Activated T-cell treated with anti-CD3 and anti-CD28 coated beads, Interleukin-2, amount 50 U/mL, for 1 hour (primary cell): ENCODE measurements around the gene CRYBG2.
A peak's percentile ranks its signal among the peaks of the same experiment; 100 is the strongest.
"Not testable (repeated sequence)": the region's sequence is repeated elsewhere in the genome, so short reads cannot be mapped to it uniquely, and the experiment has no call there.

ENCODE experiments used
- DNase-seq: peaks from one replicate; pipeline ENCODE4 v3.0.0-alpha.2; 2020

The CRYBG2 gene

DNA sequence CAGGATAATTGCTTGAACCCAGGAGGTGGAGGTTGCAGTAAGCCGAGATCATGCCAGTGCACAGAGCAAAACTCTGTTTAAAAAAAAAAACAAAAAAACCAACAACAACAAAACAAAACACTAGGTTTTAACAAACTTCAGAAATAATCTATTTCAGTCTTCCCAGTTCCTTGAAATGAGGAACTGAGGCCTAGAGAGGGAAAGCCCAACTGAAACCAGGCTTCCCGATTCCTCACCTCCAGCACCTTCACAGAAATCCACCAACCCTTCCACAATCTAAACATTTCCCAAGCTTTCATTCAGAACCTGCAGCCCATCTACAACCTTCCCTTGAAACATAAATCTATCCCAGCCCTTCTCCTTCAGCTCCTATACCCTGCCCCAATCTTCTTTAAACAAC lies 36.8 kb downstream of the CRYBG2 start:
- DNase-seq = no peak

- DNase-seq = no peak
These were observed 37.8 kb downstream of the CRYBG2 start for GRCh38 chr1:26315874-26316850.

DNA sequence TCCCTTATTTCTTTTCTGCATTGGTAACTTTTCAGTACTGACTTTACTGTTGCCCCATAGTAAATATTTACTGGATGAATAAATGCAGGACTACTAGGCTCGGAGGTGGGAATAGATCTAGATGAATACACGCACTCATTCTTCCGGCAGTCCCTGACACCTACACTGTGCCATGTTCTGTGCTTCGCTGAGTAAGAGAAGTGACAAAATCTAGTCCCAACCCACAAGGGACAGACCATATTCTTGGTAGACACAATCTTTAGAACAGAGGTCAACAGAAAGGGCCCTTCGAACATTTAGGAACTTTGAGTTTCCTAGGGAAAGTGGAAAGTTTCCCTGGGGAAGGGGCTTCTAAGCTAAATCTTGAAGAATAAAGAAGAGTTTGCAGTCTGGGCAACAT lies 39.4 kb downstream of the CRYBG2 start:
- no peak for DNase-seq

DNA sequence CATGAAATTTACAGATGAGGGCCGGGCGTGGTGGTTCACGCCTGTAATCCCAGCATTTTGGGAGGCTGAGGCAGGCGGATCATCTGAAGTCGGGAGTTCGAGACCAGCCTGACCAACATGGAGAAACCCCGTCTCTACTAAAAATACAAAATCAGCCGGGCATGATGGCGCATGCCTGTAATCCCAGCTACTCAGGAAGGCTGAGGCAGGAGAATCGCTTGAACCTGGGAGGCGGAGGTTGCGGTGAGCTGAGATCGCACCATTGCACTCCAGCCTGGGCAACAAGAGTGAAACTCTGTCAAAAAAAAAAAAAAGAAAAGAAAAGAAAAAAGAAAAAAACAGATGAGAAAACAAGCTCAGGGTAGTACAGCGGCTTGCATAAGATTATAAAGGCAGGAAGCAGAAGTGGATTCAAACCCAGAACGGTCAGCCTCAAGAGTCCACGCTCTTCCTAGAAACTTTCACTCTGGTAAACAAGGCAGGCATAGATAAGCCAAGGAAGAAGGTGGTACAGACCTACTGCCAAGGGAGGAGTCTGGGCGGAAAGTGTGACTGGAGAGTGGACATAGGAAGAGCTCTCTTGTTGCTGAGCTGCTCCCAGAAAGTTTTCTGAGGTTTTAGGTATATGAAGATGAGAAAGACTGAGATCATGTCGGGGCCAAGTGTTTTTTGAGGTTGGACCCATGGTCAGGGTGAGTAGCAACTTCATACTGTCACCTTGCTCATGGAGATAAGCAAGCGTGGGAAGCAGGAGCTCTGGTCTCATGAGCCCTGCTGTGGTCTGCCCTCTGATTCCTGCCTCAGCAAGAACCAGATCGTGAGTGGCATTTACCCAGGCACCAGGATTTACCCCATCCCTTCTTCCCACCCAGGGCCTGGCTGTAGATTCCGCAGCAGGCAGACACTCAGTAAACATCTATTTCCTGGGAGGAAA lies 45.7 kb downstream of the CRYBG2 start:
- DNase-seq = not testable (repeated sequence)

- peak; percentile 42 for DNase-seq
These were observed 46.6 kb downstream of the CRYBG2 start for GRCh38 chr1:26307363-26307781.

DNA sequence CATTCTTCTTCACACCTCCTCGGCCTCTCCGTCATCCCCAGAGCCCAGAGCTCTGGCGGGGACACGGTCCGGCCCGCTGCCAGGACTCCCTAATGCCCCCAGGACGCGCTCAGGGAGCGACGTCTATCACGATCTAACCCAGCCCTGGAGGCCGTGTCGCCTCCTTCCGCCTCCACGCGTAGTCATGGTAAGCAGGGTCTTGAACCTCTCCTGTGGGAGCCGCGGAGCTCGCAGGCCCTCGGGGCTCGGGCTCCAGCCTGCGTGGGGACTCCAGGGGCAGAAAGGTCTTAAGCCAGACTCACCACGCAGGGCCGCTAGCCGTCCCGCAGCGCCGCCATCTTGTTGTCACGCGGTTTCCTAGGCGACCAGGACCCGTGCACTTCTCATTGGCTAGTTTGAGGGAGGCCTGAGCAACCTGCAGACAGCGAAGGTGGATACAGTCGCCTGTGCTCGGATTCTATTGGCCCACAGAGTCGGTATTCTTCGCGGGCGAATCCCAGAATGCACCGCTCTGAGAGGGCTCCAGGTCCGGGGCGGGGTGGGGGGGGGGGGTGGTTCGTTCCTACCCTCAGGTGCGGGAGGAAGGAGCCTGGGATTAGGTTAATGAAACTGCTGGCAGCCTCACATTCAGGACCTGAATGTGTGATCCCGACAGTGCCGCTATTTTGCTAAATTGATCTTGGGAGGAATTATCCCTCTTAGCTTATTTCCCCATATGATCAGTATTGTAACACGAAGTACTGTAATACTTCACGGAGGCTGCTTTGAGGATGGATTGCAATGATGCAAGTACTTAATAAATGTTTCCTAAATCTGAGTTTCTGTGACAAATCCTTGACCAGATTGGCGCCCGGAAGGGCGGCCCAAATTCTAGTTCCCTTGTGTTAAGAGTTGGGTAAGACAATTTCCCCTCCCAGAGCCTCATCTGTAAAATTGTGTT lies 47.4 kb downstream of the CRYBG2 start, which contains the start of gene UBXN11:
TSS of gene UBXN11 (minus strand) at position 347 of the 940 bp plus-strand sequence. CDS start 3,753 bp downstream, outside the sequence.
- DNase-seq = peak; percentile 84

GRCh38 chr1:26305667-26306289 lies 48.2 kb downstream of the CRYBG2 start:
- no peak for DNase-seq

DNA sequence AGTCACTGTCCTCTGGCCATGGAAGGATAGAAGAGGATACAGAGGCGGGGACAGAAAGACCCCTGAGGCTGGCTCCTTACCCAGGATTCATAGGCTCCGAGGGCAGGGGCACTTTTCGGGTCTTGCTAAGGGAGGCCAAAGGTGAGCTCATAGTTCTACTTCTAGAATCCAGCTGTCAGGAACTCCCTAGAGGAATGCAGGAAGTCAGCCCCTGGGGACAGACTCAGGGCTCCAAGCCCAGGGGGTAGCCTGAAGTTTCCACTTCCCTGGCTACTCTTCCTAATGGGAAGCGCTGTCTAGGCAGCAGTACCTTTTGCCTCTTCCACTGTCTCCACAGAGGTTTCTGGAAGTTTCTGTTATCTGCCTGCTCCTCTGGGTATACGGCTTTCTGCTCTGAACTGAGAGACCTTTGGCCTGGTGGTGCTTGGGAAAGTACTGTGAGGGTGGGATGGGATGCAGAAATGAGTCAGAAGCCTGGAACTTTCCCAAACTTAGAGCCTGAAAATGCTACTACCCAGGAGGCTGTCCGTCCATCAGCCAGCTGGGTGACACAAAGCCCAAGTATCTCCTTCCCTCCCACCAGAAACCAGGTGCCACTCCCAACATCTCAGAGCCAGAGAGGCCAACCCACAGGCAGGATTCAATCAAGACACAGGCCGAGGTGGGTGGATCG lies 51.1 kb downstream of the CRYBG2 start:
- DNase-seq = no peak

DNA sequence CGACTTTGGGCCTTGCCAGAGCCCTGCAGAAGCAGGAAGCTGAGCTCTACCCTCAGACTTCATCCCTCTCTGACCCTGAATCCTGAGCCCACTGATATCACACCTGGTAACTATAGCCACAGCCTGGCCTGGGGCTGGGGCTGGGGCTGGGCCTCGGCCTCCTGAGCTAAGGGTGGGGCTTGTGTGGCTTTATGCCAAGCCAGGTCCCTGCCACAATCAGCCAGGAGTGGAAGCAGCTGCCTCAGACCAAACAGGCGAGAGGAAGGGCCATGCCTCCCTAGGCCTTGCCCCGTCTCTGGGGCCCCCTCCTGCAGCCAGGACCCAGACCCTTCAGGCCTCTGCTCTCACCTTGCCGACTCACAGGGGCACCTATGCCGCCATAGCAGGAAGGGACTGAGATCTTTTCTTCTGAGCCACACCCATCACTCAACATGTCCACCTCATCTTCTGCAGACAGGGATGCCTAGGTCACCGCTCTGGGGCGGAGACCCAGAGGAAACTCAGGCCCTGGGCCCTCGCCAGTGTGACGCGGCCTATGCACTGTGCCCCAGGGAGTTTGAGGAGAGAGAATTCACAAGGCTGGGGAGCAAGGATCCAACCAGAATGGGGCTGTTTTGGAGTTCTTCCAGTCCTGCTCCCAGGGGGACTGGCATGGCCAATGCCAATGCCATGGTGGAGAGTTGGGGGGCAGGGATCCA lies 53.2 kb downstream of the CRYBG2 start:
- DNase-seq = no peak

GRCh38 chr1:26297791-26298124 lies 56.2 kb downstream of the CRYBG2 start:
- no peak for DNase-seq

GRCh38 chr1:26297057-26297790 lies 56.7 kb downstream of the CRYBG2 start:
- DNase-seq = no peak

- no peak for DNase-seq
These were observed 57.4 kb downstream of the CRYBG2 start for GRCh38 chr1:26296340-26297056.

- no peak for DNase-seq
These were observed 58.5 kb downstream of the CRYBG2 start for GRCh38 chr1:26295194-26296138.

GRCh38 chr1:26293911-26294463 lies 59.9 kb downstream of the CRYBG2 start:
- no peak for DNase-seq

- DNase-seq = not testable (repeated sequence)
These were observed 61.2 kb downstream of the CRYBG2 start for GRCh38 chr1:26292735-26293134.

DNA sequence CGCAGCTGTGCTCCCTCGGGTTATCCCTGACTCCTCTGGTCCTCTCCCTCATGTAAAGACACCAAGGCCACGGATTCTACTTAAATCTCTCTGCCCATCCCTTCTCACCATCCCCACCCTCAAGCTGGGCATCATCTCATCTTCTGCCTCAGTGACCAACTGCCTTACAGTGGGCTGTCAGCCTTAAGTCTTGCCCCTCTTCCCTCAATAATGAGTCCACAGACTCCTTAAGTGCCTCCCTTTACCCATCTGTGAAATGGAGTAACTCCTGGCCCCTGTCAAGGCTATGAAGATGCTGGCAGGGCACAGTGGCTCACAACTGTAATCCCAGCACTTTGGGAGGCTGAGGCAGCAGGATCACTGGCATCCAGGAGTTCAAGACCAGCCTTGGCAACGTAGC lies 62.0 kb downstream of the CRYBG2 start:
- no peak for DNase-seq

GRCh38 chr1:26291433-26291832 lies 62.5 kb downstream of the CRYBG2 start:
- DNase-seq = no peak

- DNase-seq = no peak
These were observed 63.1 kb downstream of the CRYBG2 start for GRCh38 chr1:26290882-26291261.
